Measurements from ENCODE around the gene ARHGAP15. TPM values are rescaled to one million over a fixed set of nuclear protein-coding genes. Genes with fewer than 3 reads are reported as not detected.

ARHGAP15 gene
- polyA plus RNA-seq, 2 of the 4 experiments (the other 2 are of a cell fraction) = 0.34 TPM; not detected in 1

DNA sequence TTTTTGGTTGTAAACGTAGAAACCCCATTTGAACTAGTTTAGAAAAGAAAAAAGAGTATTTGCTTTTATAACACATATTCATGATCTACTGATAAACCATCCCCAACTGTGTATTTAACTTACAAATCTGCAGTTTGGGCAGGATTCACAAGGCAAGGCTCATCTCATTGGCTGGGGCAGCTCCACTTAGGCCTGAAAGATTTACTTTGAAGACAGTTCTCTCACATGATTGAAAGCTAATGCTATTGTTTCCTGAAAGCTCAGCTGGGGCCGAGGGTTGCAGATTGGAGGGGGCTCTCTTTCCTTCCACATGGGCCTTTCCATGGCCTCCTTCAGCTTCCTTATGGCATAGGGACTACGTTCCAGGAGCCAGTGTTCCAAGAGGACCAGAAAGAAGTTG lies 47.4 kb downstream of the ARHGAP15 start:
- DNase-seq (ENCODE audit: low read depth in 1 of 2, low spot score in 1 of 2) (no peak), ATAC-seq (no peak), FAIRE-seq (no peak)
- H3K4me3 ChIP-seq = no peak overlapping the region
- H3K9me3 ChIP-seq = no peaks in the 10 kb centered on the region
- no peak overlapping the region for H3K27ac ChIP-seq
- ChIA-PET CTCF (interaction anchor here (0.9 kb wide), 1 partner anchor 83 kb away, joined by 3 read pairs; no protein-coding TSS in a partner anchor), POLR2A (no interaction called here)
- H3K4me1 ChIP-seq = no peaks in the 10 kb centered on the region
- TF ChIP-seq HDAC2 (IDR thresholded peaks at IDR 0.05) (no peak), ZNF302 (CRISPR knock-in tag; IDR thresholded peaks at IDR 0.05) (no peak)
- 15% methylated on average over 3 of the region's 3 CpGs for WGBS (ENCODE audit: missing lambda C conversion rate)
- no peak overlapping the region for H3K4me2 ChIP-seq

DNA sequence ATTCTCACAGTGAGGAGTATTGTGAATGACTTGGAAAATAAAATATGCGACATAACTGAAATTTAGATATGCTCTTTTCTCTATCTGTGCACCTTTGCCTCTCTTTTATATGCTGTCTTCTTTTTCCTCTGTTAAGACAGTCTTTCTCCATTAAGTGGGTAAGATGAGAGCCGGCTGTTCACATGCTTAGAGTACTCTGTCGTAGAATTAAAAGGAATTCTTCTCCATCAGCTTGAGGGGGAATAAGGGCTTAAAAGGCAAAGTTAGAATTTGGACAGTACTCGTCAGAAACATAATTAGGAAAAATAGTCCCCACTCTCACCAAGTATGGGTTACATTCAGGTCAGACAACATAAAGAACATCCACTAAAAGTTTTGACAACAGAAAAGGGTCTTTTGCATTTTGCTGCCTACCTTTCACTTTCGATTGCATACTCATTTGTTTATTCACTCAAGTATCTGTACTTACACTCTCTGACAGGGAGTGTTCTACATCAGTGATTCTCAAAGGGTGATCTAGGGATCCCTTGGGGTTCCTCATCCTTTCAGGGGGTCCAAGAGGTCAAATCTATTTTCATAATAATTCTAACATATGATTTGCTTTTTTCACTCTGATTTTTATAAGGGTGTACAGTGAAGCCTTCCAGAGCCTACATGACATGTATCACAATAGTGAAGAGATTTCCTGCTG lies 48.0 kb downstream of the ARHGAP15 start:
- ATAC-seq (no peak), DNase-seq (ENCODE audit: low read depth in 1 of 2, low spot score in 1 of 2) (no peak), FAIRE-seq (no peak)
- H3K9me3 ChIP-seq = no peaks in the 10 kb centered on the region
- 39% methylated on average over 5 of the region's 5 CpGs for WGBS (ENCODE audit: missing lambda C conversion rate)
- ChIA-PET POLR2A (no interaction called here), CTCF (interaction anchor here (0.9 kb wide), 1 partner anchor 82 kb away, joined by 3 read pairs; no protein-coding TSS in a partner anchor)
- 0 out of 3 replicates have a peak overlapping the region, but pooled peaks have one; percentile 7 for H3K4me2 ChIP-seq
- no peaks in the 10 kb centered on the region for H3K4me1 ChIP-seq
- no peak for TF ChIP-seq ZNF302 (CRISPR knock-in tag; IDR thresholded peaks at IDR 0.05)
- no peak for TF ChIP-seq CTCF (IDR thresholded peaks at IDR 0.05)
- TF ChIP-seq HOXA7 (CRISPR knock-in tag; IDR thresholded peaks at IDR 0.05) = no peak
- TF ChIP-seq BHLHE40 (IDR thresholded peaks at IDR 0.05; ENCODE audit: low read depth, low read length) = no peak
- TF ChIP-seq GATA3 (IDR thresholded peaks at IDR 0.05; ENCODE audit: borderline replicate concordance) = no peak
- TF ChIP-seq CBX2 (IDR thresholded peaks at IDR 0.05; ENCODE audit: borderline replicate concordance, low read depth) = no peak
- TF ChIP-seq HOXB5 (CRISPR knock-in tag; IDR thresholded peaks at IDR 0.05) = no peak
- no peak for TF ChIP-seq ZFP36 (IDR thresholded peaks at IDR 0.05; ENCODE audit: borderline replicate concordance, partially characterized antibody)
- no peak for TF ChIP-seq NFE2L2 (conservative IDR thresholded peaks at IDR 0.05; ENCODE audit: low read length)
- TF ChIP-seq RCOR1 (IDR thresholded peaks at IDR 0.05; ENCODE audit: low read depth, low read length) = no peak
- H3K27ac ChIP-seq = no peak overlapping the region
- no peak overlapping the region for H3K4me3 ChIP-seq

GRCh38 chr2:143181494-143181893 lies 52.3 kb downstream of the ARHGAP15 start:
- CTCF ChIA-PET = interaction anchor here (0.6 kb wide), 1 partner anchor 16 kb away, joined by 3 read pairs; no protein-coding TSS in a partner anchor
- FAIRE-seq = no peak
- POLR2A ChIA-PET = no interaction called here
- no peaks in the 10 kb centered on the region for H3K9me3 ChIP-seq
- H3K4me1 ChIP-seq = no peaks in the 10 kb centered on the region
- DNase-seq (ENCODE audit: low read depth in 1 of 2, low spot score in 1 of 2) = no peak
- no peak overlapping the region for H3K27ac ChIP-seq
- ATAC-seq = no peak
- no peak overlapping the region for H3K4me2 ChIP-seq
- no peak for TF ChIP-seq RCOR1 (IDR thresholded peaks at IDR 0.05; ENCODE audit: low read depth, low read length)
- no peak overlapping the region for H3K4me3 ChIP-seq

- no peak overlapping the region for H3K4me2 ChIP-seq
- TF ChIP-seq, protein P1, sequence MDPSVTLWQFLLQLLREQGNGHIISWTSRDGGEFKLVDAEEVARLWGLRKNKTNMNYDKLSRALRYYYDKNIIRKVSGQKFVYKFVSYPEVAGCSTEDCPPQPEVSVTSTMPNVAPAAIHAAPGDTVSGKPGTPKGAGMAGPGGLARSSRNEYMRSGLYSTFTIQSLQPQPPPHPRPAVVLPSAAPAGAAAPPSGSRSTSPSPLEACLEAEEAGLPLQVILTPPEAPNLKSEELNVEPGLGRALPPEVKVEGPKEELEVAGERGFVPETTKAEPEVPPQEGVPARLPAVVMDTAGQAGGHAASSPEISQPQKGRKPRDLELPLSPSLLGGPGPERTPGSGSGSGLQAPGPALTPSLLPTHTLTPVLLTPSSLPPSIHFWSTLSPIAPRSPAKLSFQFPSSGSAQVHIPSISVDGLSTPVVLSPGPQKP (IDR thresholded peaks at IDR 0.05; ENCODE audit: low read depth, low read length) = no peak
- TF ChIP-seq CTCF (IDR thresholded peaks at IDR 0.05) = no peak
- no peak for TF ChIP-seq CHD4 (IDR thresholded peaks at IDR 0.05; ENCODE audit: borderline replicate concordance)
- TF ChIP-seq RARB (CRISPR knock-in tag; IDR thresholded peaks at IDR 0.05) = no peak
- no peak for TF ChIP-seq SREBF2 (IDR thresholded peaks at IDR 0.05)
- CTCF ChIA-PET = interaction anchor here (0.7 kb wide), 1 partner anchor 9 kb away, joined by 3 read pairs; no protein-coding TSS in a partner anchor
- H3K4me1 ChIP-seq = no peaks in the 10 kb centered on the region
- ATAC-seq (no peak), DNase-seq (ENCODE audit: low read depth in 1 of 2, low spot score in 1 of 2) (no peak), FAIRE-seq (no peak)
- no peak overlapping the region for H3K4me3 ChIP-seq
- no peaks in the 10 kb centered on the region for H3K9me3 ChIP-seq
- POLR2A ChIA-PET = no interaction called here
- WGBS (ENCODE audit: missing lambda C conversion rate) = 6% methylated on average over 2 of the region's 2 CpGs
- no peak overlapping the region for H3K27ac ChIP-seq
Observed at GRCh38 chr2:143182649-143183048, 53.4 kb downstream of the ARHGAP15 start.

Measured in A549 (cell line).